Ascending aorta (tissue), 2 donors: ENCODE data around the gene MYO1D. TPM values are rescaled to one million over a fixed set of nuclear protein-coding genes. Genes with fewer than 3 reads are reported as not detected.

ENCODE experiments used
- DNase-seq, 2 donors: peaks; one replicate each; pipeline ENCODE4 v3.0.0-alpha.2; 2019; ENCODE audit warnings: low spot score in 2 of 2
- H3K27ac ChIP-seq, 2 donors: fragments of 200-600 bp; sonication (generic); one replicate each; pipeline ENCODE4 v1.5.1; 2016 to 2017; ENCODE audit warnings: mild to moderate bottlenecking in 1 of 2
- H3K27me3 ChIP-seq: fragments of 200-600 bp; sonication (generic); one replicate; pipeline ENCODE4 v1.5.1; 2017
- H3K36me3 ChIP-seq, 2 donors: fragments of 200-600 bp; sonication (generic); one replicate each; pipeline ENCODE4 v1.5.1; 2016
- H3K4me1 ChIP-seq, 2 donors: fragments of 200-600 bp; sonication (generic); one replicate each; pipeline ENCODE4 v1.5.1; 2016 to 2017; ENCODE audit warnings: mild to moderate bottlenecking in 1 of 2
- H3K4me3 ChIP-seq, 2 donors: fragments of 200-600 bp; sonication (generic); one replicate each; pipeline ENCODE4 v1.5.1; 2016 to 2017; ENCODE audit warnings: mild to moderate bottlenecking in 1 of 2
- H3K9me3 ChIP-seq, 2 donors: fragments of 200-600 bp; sonication (generic); one replicate each; pipeline ENCODE4 v1.5.1; 2016
- intact Hi-C: fragments of 100-400 bp; cut with DNase I; formaldehyde crosslinking; loops from one replicate; pipeline ENCODE4 v1.15.1; 2023
- total RNA-seq: library from RNA; depleted of rRNA; stranded (reverse); fragments of >200 nt; gene quantifications from one replicate; pipeline ENCODE4 v1.1.0, GENCODE V29; 2016
- TF ChIP-seq, protein P1 (sequence below), 3 experiments: fragments of 200-600 bp in 2 of 3; fragments of 450-650 bp in 1 of 3; sonication (generic) in 2 of 3; IDR thresholded peaks; one replicate each; pipeline ENCODE4 v1.5.1; 2016 to 2019; ENCODE audit warnings: antibody characterized with exemption in 3 of 3, mild to moderate bottlenecking in 1 of 3, moderate library complexity in 1 of 3

The MYO1D gene
- total RNA-seq, 1 donor from 2014 or later = 105 TPM

DNA sequence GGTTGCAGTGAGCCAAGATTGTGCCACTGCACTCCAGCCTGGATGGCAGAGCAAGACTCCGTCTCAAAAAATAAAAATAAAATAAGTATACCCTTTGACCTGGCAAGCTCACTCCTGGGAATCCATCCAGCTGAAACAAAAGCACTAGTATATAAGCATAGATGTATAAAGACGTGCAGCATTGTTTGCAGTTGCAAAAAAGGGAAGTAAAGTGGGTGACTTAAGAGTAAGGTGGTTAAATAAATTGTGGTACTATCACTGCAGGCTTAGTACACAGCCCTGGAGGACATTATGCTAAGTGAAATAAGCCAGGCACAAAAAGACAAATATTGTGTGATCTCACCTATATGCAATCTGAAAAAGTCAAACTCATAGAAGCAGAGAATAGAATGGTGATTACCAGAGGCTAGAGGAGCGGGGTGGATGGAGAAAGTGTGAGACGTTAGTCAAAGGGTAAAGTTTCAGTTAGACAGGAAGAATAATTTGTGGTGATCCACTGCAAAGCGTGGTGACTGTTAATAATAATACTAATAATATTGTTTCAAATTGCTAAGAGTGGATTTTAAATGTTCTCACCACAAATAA is 113.0 kb downstream of the MYO1D start:
- TF ChIP-seq, protein P1, sequence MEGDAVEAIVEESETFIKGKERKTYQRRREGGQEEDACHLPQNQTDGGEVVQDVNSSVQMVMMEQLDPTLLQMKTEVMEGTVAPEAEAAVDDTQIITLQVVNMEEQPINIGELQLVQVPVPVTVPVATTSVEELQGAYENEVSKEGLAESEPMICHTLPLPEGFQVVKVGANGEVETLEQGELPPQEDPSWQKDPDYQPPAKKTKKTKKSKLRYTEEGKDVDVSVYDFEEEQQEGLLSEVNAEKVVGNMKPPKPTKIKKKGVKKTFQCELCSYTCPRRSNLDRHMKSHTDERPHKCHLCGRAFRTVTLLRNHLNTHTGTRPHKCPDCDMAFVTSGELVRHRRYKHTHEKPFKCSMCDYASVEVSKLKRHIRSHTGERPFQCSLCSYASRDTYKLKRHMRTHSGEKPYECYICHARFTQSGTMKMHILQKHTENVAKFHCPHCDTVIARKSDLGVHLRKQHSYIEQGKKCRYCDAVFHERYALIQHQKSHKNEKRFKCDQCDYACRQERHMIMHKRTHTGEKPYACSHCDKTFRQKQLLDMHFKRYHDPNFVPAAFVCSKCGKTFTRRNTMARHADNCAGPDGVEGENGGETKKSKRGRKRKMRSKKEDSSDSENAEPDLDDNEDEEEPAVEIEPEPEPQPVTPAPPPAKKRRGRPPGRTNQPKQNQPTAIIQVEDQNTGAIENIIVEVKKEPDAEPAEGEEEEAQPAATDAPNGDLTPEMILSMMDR (IDR thresholded peaks at IDR 0.05) = no peak
- no peaks in the 10 kb centered on the region for H3K4me1 ChIP-seq
- no peaks in the 10 kb centered on the region for H3K9me3 ChIP-seq
- no peak overlapping the region for H3K4me3 ChIP-seq
- DNase-seq = no peak
- intact Hi-C loops = no loop called here
- H3K36me3 ChIP-seq = peaks cover 36 to 58% of the 10 kb centered on the region in 2 donors
- no peak overlapping the region for H3K27ac ChIP-seq
- H3K27me3 ChIP-seq = no peaks in the 10 kb centered on the region

DNA sequence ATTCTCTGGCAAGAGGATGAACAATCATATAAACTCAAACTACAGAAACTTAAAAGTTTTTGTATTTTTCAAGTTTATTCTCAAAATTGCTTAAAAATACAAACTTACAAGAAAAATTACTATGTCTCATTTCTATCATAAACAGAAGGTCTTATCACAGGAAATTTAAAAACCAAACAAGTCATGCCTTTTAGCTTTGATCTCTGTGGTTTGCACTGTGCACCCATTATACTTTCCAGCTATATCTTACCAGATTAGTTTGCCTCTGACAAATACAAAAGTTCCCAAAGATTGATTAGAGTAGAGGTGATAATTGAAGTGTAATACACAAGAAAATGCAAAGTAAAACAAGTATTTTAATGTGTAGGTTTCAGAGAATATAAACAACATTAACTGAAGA is 117.4 kb downstream of the MYO1D start:
- H3K9me3 ChIP-seq = no peaks in the 10 kb centered on the region
- TF ChIP-seq, protein P1 (IDR thresholded peaks at IDR 0.05) = no peak
- intact Hi-C loops = loop anchor here (5.0 kb wide), 1 partner anchor 97 kb away; no protein-coding TSS in a partner anchor

DNA sequence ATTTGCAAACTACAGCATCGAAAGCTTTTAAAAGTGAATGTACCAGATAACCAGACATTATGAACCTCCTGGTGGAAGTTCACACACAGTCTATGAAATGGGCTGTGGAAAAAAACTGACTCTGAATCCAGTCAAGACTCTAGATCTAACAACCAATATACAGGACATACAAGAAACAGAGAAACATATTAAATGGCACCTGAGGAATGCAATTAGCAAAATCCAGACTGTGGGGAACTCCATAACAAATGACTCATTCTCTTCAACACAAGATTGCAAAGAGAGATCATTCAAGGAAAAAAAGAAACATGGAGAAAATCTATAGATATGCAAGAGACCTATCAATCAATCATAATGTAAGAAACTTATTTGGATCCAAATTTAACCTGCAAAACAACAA is 119.0 kb downstream of the MYO1D start:
- Histone ChIP-seq H3K27ac (no peak overlapping the region), H3K9me3 (no peaks in the 10 kb centered on the region), H3K27me3 (no peaks in the 10 kb centered on the region), H3K36me3 (peaks cover 13 to 19% of the 10 kb centered on the region in 2 donors), H3K4me3 (no peak overlapping the region), H3K4me1 (no peaks in the 10 kb centered on the region)
- DNase-seq = no peak
- TF ChIP-seq, protein P1 (IDR thresholded peaks at IDR 0.05) = no peak
- intact Hi-C loops = loop anchor here (5.0 kb wide), 1 partner anchor 96 kb away; no protein-coding TSS in a partner anchor

More for the DNA sequence above, 117.4 kb downstream of the MYO1D start:
- H3K27ac ChIP-seq = no peak overlapping the region
- no peak overlapping the region for H3K4me3 ChIP-seq
- DNase-seq = no peak
- no peaks in the 10 kb centered on the region for H3K27me3 ChIP-seq
- H3K36me3 ChIP-seq = peaks cover 8 to 31% of the 10 kb centered on the region in 2 donors
- no peaks in the 10 kb centered on the region for H3K4me1 ChIP-seq

- Histone ChIP-seq H3K27ac (no peak overlapping the region), H3K27me3 (no peaks in the 10 kb centered on the region), H3K9me3 (no peaks in the 10 kb centered on the region), H3K4me1 (no peaks in the 10 kb centered on the region), H3K4me3 (no peak overlapping the region), H3K36me3 (peaks cover 6 to 19% of the 10 kb centered on the region in 2 donors)
- intact Hi-C loops = loop anchor here (5.0 kb wide), 1 partner anchor 94 kb away; no protein-coding TSS in a partner anchor
- DNase-seq = no peak
- TF ChIP-seq, protein P1 (IDR thresholded peaks at IDR 0.05) = no peak
These were observed 120.2 kb downstream of the MYO1D start for GRCh38 chr17:32756696-32757095.

GRCh38 chr17:32755045-32755805 is 121.7 kb downstream of the MYO1D start:
- no peaks in the 10 kb centered on the region for H3K27me3 ChIP-seq
- DNase-seq = no peak
- H3K27ac ChIP-seq = no peak overlapping the region
- H3K36me3 ChIP-seq = peaks cover 6 to 11% of the 10 kb centered on the region in 2 donors
- intact Hi-C loops = loop anchor here (5.0 kb wide), 1 partner anchor 93 kb away; no protein-coding TSS in a partner anchor
- H3K4me1 ChIP-seq = no peaks in the 10 kb centered on the region
- H3K9me3 ChIP-seq = no peaks in the 10 kb centered on the region
- TF ChIP-seq, protein P1 (IDR thresholded peaks at IDR 0.05) = peak in 2 of 3 experiments; percentile 43 to 54
- H3K4me3 ChIP-seq = no peak overlapping the region
